Astrocyte of the spinal cord (primary cell): Measurements from ENCODE around the gene CLCN5.

ENCODE experiments used
- DNase-seq: peaks from one replicate; pipeline ENCODE4 v3.0.0; 2011; ENCODE audit warnings: low read depth, low spot score
- H3K4me3 ChIP-seq: 2 replicates; pipeline ENCODE4 v1.5.1; 2011; ENCODE audit warnings: low read depth, mild to moderate bottlenecking, low read length, moderate library complexity
- in situ Hi-C: cut with HindIII; loops from 2 replicates; pipeline ENCODE4 v1.10.0; 2017; ENCODE audit warnings: low sequenced_read_pairs
- TF ChIP-seq, protein P1 (sequence below): IDR thresholded peaks from 2 replicates; pipeline ENCODE4 v1.5.1; 2012; ENCODE audit warnings: low read depth, mild to moderate bottlenecking, low read length, inconsistent platforms

CLCN5 gene

DNA sequence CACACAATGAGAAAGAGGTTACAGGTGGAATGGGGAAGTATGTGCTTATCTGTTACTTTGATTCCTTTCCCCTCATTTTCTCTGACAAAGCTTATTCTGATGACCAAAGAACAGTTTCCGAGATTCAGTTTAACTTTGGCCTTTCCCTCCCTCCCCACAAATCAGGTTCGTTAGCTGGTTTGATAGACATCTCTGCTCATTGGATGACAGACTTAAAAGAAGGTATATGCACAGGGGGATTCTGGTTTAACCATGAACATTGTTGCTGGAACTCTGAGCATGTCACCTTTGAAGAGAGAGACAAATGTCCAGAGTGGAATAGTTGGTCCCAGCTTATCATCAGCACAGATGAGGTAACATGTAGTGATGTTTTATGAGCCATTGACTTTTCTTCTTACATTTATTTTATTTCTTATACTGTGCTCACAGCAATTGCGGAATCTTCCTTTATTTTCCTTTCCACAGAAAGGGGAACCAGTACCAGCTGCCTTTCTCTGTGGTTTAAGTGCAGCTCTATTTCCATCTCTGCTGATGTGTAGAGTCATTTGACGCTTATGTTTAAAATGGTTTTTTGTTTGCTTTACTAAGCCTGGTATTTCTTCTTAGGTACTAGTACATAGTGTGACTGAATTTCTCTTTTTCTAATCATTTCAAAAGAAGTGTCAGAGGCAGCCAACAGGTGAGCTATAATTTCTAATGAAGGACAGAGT, 153.4 kb downstream of the CLCN5 start:
- TF ChIP-seq, protein P1, sequence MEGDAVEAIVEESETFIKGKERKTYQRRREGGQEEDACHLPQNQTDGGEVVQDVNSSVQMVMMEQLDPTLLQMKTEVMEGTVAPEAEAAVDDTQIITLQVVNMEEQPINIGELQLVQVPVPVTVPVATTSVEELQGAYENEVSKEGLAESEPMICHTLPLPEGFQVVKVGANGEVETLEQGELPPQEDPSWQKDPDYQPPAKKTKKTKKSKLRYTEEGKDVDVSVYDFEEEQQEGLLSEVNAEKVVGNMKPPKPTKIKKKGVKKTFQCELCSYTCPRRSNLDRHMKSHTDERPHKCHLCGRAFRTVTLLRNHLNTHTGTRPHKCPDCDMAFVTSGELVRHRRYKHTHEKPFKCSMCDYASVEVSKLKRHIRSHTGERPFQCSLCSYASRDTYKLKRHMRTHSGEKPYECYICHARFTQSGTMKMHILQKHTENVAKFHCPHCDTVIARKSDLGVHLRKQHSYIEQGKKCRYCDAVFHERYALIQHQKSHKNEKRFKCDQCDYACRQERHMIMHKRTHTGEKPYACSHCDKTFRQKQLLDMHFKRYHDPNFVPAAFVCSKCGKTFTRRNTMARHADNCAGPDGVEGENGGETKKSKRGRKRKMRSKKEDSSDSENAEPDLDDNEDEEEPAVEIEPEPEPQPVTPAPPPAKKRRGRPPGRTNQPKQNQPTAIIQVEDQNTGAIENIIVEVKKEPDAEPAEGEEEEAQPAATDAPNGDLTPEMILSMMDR, result no peak
- no peak overlapping the region for H3K4me3 ChIP-seq
- no peak for DNase-seq
- in situ Hi-C loops, result no loop called here

DNA sequence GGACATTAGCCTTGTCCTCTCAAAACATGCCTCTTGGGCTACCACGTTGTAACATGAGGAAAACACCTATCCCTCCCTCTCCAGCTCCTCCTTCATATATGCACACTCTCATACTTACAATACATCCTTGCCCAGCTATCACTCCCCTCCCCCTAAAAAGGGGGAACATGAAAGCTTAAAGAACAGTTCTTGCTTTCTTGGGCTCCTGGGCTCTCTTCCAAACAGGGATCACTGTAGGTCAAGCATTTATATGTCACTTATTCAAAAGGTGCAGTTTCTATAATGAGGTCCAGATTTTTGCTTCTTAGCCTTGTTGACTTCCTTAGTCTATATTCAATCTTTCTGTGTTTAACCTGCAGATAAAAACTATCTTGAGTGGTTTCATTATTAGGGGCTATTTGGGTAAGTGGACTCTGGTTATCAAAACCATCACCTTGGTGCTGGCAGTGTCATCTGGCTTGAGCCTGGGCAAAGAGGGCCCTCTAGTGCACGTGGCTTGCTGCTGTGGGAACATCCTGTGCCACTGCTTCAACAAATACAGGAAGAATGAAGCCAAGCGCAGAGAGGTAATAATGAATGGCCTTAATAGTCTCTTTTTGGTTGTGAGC, 159.0 kb downstream of the CLCN5 start:
- in situ Hi-C loops, result no loop called here

DNA sequence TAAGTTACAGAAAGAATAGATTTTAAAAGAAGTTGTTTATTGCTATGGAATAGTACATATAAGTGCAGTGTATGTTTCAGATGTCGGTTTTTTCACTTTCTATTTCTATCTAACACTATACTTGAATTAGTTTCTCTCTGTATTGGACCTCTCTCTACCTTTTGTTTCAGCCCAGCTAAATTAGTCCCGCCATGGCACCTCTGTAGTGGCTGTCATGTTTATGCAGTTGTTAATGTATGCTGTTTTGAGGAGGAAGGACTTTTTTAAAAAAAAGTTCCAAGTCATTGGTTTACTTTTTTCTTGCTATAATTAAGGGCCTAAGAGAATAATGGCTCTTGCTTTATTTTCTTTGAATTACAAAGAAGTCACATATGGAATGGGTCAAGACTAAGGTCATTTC, 160.3 kb downstream of the CLCN5 start:
- TF ChIP-seq, protein P1, result no peak
- in situ Hi-C loops, result no loop called here
- no peak for DNase-seq
- H3K4me3 ChIP-seq, result no peak overlapping the region

More for the DNA sequence above, 159.0 kb downstream of the CLCN5 start:
- no peak overlapping the region for H3K4me3 ChIP-seq
- peak; percentile 3 for DNase-seq
- TF ChIP-seq, protein P1, result peak; percentile 32

DNA sequence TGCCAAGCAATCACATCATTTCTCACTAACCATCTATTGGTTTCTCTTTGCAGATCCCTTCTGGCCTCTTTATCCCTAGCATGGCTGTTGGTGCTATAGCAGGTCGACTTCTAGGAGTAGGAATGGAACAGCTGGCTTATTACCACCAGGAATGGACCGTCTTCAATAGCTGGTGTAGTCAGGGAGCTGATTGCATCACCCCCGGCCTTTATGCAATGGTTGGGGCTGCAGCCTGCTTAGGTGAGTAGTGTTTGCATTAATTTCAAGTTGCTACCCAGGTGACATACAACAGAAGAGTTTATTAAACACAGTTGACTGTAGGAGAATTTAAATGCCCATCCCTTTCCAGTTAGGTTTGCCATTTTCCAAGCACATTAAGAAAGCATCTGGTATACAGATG, 166.2 kb downstream of the CLCN5 start:
- TF ChIP-seq, protein P1, result no peak
- H3K4me3 ChIP-seq, result no peak overlapping the region
- in situ Hi-C loops, result no loop called here
- no peak for DNase-seq

DNA sequence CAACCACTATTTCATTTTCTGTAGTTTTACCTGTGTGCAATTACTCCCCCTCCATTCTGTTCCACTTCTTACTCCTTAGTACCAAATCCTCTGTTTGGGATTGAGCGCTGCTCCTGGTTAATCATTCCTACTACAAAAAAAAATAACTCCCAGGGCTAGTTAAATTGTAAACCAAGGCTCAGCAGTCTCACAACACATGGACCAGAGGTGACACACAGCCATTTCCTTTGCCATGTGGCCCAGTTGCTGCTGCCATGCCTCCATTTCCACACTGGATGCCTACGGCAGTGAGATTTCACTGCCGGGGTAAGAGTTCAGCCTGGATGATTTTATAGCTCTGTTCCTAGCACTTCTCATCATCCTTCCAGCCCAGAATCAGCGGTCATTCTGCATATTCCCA, 171.2 kb downstream of the CLCN5 start:
- H3K4me3 ChIP-seq, result no peak overlapping the region
- in situ Hi-C loops, result no loop called here
- TF ChIP-seq, protein P1, result no peak
- no peak for DNase-seq

DNA sequence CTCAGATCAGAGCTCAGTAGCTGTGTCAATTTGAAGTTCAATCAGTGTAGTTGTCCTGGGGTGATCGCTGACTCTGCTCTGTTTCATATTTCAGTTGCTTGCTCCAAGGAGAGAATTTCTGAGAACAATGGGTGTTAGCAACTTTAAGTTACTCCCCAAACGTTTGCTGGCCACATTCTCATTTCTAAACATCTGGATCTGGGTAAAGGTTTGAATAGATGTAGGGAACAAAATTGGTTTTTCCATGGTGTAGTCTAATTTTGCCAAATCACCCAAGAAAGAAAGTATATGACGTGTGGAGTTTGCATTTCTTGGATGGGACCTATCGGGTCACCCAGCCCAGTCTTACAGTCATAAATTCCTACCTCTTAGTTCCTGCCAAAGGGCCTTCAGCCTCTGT, 174.7 kb downstream of the CLCN5 start:
- TF ChIP-seq, protein P1, result no peak
- in situ Hi-C loops, result no loop called here
- no peak for DNase-seq
- no peak overlapping the region for H3K4me3 ChIP-seq
